DOHH2 (cell line): ENCODE data around the gene UBE2B.

Source experiments
- EZH2phosphoT487 ChIP-seq: fragments of 200-600 bp; sonication (generic); IDR thresholded peaks from 2 replicates; pipeline ENCODE4 v1.6.1; 2017; ENCODE audit warnings: borderline replicate concordance, mild to moderate bottlenecking, antibody characterized with exemption, low read length, moderate library complexity, mixed read lengths
- TF ChIP-seq, protein P1 (sequence below): fragments of 200-600 bp; sonication (generic); IDR thresholded peaks from one replicate; pipeline ENCODE4 v1.5.1; 2014; ENCODE audit warnings: antibody characterized with exemption, mild to moderate bottlenecking, low read depth, low read length; ENCODE audit not compliant: poor library complexity, severe bottlenecking

DNA sequence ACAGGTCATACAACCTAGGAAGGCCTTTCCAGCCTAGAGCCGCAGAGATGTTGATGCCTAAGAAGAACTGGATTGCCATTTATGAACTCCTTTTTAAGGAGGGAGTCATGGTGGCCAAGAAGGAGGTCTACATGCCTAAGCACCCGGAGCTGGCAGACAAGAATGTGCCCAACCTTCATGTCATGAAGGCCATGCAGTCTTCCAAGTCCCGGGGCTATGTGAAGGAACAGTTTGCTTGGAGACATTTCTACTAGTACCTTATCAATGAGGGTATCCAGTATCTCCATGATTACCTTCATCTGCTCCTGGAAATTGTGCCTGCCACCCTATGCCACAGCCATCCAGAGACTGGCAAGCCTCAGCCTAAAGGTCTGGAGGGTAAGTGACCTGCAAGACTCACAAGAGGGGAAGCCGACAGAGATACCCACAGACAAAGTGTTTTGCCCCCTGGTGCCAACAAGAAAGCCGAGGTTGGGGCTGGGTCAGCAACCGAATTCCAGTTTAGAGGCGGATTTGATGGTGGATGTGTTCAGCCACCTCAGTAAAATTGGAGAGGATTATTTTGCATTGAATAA is 51.5 kb downstream of the UBE2B start:
- TF ChIP-seq, protein P1, sequence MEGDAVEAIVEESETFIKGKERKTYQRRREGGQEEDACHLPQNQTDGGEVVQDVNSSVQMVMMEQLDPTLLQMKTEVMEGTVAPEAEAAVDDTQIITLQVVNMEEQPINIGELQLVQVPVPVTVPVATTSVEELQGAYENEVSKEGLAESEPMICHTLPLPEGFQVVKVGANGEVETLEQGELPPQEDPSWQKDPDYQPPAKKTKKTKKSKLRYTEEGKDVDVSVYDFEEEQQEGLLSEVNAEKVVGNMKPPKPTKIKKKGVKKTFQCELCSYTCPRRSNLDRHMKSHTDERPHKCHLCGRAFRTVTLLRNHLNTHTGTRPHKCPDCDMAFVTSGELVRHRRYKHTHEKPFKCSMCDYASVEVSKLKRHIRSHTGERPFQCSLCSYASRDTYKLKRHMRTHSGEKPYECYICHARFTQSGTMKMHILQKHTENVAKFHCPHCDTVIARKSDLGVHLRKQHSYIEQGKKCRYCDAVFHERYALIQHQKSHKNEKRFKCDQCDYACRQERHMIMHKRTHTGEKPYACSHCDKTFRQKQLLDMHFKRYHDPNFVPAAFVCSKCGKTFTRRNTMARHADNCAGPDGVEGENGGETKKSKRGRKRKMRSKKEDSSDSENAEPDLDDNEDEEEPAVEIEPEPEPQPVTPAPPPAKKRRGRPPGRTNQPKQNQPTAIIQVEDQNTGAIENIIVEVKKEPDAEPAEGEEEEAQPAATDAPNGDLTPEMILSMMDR: no peak
- TF ChIP-seq EZH2phosphoT487: no peak
